Stimulated activated CD4-positive, alpha-beta T cell treated with anti-CD3 and anti-CD28 coated beads, Interleukin-1b, Interleukin-23, amount 100 ng/mL, for 4 hours (primary cell): Measurements from ENCODE around the gene ATP10D.
"Not testable (repeated sequence)": the region's sequence is repeated elsewhere in the genome, so short reads cannot be mapped to it uniquely, and the experiment has no call there.

Experiments used
- DNase-seq, 2 donors: peaks; one replicate each; pipeline ENCODE4 v3.0.0-alpha.2; 2020; ENCODE audit warnings: low read depth in 2 of 2

ATP10D gene

DNA sequence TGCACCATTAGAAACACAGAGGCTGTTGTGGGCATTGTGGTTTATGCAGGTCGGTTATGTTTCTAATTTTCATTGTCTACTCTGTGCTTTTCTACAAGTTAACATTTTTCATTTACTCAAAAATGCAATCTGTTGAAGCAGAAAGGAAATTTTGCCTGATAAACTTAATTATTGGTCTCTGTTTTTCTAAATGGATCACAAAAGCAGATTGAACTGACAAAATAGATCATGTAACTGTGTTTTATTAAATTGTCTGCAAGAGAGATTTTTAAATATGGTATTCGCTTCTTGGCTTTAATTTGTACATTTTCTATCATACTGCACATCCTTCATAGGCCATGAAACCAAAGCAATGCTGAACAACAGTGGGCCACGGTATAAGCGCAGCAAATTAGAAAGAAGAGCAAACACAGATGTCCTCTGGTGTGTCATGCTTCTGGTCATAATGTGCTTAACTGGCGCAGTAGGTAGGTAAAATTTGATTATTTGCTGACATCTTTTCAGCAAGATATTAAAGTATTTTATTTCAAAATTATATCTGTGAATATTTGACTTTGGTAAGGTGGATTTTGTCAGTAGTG, 50.6 kb downstream of the ATP10D start:
- no peak for DNase-seq

GRCh38 chr4:47536966-47537365, 51.9 kb downstream of the ATP10D start:
- DNase-seq: no peak

DNA sequence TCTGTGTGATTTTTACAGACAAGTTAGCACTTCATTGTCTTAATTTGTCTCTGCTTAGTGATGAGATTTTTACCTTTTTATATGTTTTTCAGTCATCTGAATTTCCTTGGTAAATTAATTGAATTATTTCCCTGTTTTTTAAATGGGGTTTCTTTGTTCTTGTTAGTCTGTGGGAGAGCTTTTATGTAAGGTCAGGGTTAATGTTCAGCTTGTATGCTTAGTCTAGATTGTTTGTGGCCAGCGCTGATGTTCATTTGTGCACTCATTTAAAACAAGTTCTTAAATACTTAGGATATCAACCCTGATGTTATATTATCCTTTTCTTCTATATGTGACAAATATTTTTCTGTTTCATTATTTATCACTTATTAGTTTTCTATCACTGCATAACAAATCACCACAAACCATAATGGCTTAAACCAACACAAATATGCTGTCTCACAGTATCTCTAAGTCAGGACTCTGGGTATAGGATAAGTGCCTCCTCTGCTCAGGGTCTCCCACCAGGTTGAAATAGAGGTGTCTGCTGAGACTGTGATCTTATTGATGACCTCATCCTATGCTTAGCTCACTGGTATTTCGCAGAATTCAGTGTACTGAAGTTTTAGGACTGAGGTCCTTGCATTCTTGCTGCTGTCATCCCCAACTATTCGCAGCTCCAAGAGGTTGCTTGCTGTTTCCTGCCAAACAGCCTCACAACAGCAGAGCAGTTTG, 53.2 kb downstream of the ATP10D start:
- DNase-seq: no peak

DNA sequence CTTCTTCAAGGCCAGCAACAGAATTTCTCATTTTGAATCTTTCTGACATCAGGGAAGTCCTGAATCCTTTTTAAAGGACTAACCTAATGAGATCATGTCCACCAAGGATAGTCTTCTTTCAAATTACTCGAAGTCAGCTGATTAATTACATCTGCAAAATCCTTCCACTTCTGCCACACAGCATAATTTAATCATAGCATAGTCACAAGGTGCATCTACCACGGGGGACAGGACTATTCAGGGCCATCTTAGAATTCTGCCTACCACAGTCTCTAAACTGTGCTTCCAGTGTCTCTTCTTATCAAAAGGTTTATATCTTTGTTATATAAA, 53.7 kb downstream of the ATP10D start:
- no peak for DNase-seq

GRCh38 chr4:47542640-47543039, 57.6 kb downstream of the ATP10D start:
- not testable (repeated sequence) for DNase-seq

- DNase-seq: no peak
These were observed 58.3 kb downstream of the ATP10D start for GRCh38 chr4:47543331-47543730.

DNA sequence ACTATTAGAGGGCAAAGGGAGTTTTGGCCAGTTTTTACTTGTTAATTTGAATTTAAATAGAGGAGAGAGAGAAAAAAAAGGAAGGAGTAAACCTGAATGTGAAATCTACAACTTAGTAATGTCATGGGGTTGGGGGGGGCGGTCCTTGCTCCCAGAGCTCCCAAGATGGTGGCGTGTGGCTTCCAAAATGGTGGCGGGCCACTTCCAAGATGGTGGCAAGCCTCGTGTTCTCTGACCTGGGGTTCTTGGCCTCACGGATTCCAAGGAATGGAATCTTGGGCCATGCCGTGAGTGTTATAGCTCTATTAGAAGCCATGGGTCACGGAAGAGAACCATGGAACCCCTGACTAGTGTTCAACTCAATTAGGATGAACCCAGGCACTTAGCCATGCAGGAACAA, 65.3 kb downstream of the ATP10D start:
- not testable (repeated sequence) for DNase-seq

- DNase-seq: no peak
These were observed 65.9 kb downstream of the ATP10D start for GRCh38 chr4:47550899-47551548.

- DNase-seq: no peak
These were observed 66.6 kb downstream of the ATP10D start for GRCh38 chr4:47551682-47552081.

DNA sequence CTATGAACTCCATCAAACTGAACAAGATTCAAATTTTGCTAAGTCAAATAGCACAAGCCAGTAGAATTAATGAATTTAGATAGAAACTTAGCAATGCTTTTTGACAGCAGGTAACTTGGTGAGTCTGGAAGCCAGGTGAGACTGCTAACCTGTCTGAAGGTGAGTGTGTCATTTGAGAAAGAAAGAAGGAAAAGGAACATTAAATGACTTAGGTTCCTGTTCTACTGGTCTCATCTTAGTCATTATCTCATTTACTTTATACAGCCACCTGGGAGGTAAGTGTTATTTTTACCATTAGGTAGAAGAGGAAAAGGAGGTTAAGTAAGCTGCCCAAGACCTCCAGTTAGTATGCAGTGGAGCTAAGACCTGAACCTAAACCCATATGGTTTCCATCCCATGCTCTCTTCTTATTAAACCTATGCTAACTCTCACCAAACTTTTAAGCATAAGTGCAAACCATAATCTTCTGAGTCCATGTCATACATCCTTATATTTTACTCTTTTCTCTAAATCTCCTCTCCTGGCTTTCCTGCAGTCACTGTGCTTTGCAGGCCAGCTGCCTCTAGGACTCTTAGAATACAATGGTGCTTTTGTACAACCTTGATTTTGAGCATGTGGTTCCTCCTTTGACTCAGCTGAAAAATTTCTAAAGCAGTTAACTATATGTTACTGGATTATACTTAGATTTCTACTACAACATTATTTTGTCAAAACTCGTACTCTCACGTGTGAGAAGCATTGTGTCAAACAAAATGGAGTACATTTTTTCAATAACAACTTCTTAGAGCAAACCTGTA, 68.5 kb downstream of the ATP10D start:
- no peak for DNase-seq

- not testable (repeated sequence) for DNase-seq
These were observed 70.8 kb downstream of the ATP10D start for GRCh38 chr4:47555920-47556319.

DNA sequence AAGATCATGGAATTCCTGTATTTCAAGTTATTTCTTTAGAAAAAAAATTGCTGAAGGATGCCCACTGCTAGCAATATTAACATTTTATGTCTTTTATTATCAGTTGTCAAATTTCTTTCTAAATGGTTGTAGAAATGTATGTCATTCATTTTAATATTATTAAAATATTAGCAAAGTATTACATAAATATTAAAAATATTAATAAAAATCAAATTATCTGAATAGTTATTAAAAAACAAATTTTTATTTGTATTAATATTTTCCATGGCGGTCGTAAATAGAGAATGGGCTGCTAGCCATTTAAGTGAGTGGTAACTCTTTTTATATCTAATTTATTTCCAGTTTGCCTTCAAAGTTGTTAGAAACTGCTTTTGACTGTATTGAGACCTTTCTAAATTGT, 72.2 kb downstream of the ATP10D start:
- DNase-seq: no peak

DNA sequence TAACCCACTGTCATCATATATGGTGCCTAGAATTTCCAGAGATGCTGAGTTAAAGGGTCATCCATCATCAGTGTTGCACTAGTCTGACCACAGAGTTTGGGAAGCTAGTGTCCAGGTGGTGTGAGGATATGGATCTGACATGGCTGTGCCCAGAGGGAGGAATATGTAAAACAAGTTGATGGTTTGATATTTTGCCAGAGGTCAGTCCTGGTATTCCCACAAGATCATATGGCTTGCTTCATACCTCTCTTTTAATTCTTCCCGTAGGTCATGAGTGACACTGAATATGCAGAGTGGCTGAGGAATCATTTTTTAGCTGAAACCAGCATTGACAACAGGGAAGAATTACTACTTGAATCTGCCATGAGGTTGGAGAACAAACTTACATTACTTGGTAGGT, 75.6 kb downstream of the ATP10D start:
- DNase-seq: no peak

DNA sequence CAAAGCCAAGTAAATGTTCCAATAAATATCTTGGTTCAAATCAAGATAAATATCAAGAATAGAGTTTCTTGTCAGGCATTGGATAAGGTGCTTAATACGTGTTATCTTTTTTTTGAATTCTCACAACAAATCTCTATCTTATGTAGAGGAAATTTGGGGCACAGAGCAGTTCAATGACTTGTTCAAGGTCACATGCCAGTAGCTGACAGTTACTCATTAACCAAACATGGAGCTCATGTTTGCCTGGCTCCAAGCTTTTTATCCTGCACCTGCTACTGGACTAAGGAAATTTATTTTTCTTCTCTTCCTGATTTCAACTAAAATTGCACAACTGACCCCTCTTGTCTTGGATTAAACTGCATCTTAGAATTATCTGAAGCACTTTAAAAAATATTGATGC, 76.3 kb downstream of the ATP10D start:
- no peak for DNase-seq

DNA sequence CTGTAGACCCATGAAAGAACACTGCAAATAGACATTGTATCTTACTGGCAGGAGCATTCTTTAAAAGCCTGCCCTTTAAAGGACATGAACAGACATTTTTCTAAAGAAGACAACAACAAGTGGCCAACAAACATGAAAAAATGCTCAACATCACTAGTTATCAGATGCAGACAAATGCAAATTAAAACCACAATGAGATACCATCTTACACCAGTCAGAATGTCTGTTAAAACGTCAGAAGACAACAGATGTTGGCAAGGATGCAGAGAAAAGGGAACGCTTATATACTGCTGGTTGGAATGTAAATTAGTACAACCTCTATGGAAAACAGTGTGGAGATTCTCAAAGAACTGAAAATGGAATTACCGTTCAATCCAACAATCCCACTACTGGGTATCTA, 77.2 kb downstream of the ATP10D start:
- DNase-seq: no peak

DNA sequence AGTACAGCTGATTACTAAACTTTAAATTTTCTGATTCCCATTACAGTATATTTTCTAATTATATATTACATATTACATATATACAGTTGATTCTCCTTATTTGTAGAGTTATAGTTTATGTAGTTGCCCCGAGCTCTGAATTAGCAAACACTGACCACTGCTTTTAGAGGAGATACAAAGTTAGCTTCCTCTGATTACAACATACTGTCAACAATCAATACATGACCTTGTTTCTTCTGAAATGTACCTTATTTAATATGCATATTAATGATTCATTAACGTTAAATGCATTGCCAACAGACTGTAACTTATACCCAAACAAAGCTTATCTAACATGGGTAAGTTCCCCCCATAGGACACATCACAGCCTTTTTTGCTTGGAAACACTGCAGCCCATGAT, 81.5 kb downstream of the ATP10D start:
- no peak for DNase-seq

- no peak for DNase-seq
These were observed 81.9 kb downstream of the ATP10D start for GRCh38 chr4:47566969-47567368.

- DNase-seq: no peak
These were observed 82.4 kb downstream of the ATP10D start for GRCh38 chr4:47567511-47567910.

- no peak for DNase-seq
These were observed 85.7 kb downstream of the ATP10D start for GRCh38 chr4:47570816-47571215.

- no peak for DNase-seq
These were observed 87.9 kb downstream of the ATP10D start for GRCh38 chr4:47572981-47573380.

DNA sequence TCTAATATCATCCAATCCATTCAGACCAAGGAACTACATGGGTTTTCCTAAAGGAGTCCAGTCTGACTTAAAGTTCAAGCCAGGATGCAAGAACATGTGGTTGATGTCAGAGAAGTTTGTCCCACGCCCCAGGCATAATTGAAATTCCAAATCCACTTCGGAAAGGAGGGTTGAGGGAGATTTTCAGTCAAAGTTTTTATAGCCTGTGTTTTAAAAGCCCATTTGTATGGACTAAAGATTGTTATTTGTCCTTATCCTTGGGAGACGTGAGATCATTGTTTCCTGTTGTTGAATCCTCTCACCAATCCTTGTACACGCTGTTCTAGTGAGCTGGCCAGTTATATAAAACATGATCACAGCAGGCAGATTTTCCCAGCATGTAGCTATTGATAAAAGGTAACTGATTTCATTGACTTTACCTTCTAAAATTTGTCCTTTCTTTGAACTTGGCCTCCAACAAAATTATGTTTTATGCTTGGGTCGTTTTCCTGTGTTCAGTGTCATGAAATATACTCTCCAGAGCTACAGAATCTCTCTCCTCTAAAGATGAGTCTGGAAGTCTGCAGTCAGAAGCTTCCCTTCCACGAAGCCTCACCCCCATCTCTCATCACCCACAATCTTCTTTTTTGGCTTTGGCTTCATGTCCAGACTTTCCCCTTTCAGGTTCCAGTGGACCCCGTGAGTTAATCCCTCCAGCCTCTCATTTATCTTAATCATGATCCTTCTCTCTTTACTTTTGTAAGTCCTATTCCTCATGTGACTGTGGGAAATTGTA, 92.9 kb downstream of the ATP10D start:
- DNase-seq: no peak

DNA sequence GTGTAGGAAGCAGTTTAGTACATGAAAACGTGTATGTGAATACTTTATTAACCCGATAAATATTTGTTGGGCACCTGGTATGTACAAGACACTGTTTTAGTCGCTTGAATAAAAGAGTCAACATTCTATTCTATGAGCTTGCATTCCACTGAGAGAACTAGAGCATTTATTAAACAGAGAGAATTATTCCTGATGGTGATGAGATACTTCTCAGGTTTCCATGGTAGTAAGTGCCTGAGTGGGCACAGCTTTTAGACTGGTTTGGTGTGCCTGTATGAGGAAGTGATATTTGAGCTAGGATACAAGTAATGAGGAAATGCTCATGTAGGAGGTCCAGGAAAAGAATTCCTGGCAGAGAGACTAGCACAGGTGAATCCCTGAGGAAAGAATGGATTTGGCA, 94.2 kb downstream of the ATP10D start:
- DNase-seq: no peak
